Right ventricle myocardium inferior (tissue), 1 donor: ENCODE measurements around the gene ACAD9. TPM values are rescaled to one million over a fixed set of nuclear protein-coding genes. Genes with fewer than 3 reads are reported as not detected.
"Not testable (repeated sequence)": the region's sequence is repeated elsewhere in the genome, so short reads cannot be mapped to it uniquely, and the experiment has no call there.

Experiments
- ATAC-seq: fragments of 200-7000 bp; cut with Tn5 transposase; one replicate; pipeline ENCODE4 v1.9.1; 2020; ENCODE audit warnings: mild to moderate bottlenecking, moderate library complexity
- DNase-seq: peaks from one replicate; pipeline ENCODE4 v3.0.0; 2021; ENCODE audit errors: missing footprints
- intact Hi-C: fragments of 100-400 bp; cut with DNase I; formaldehyde crosslinking; loops from one replicate; pipeline ENCODE4 v1.11.0; 2022
- total RNA-seq: library from RNA; stranded (reverse); fragmentation: NEBNext Ultra II Directional; extraction: Animal tissue kit (Norgen Biotek cat#: 25700); gene quantifications from one replicate; pipeline ENCODE4 v1.2.1, GENCODE V29; 2021
- donor health status: DM: no; HTN: yes; CAD: no; lungs with severe emphysema.

Gene ACAD9
- total RNA-seq, 1 donor from 2014 or later: 42.0 TPM

GRCh38 chr3:128919988-128920387, 40.6 kb downstream of the ACAD9 start:
- DNase-seq (no peak), ATAC-seq (no peak)
- intact Hi-C loops: loop anchor here (5.0 kb wide), 1 partner anchor 43 kb away; the partner anchor contains the start of gene ACAD9

- intact Hi-C loops: no loop called here
- DNase-seq (no peak), ATAC-seq (no peak)
Observed at GRCh38 chr3:128922804-128923459, 43.5 kb downstream of the ACAD9 start.

- intact Hi-C loops: no loop called here
- ATAC-seq: no peak
- no peak for DNase-seq
Observed at GRCh38 chr3:128923576-128923975, 44.2 kb downstream of the ACAD9 start.

- ATAC-seq, DNase-seq, intact Hi-C loops: not testable (repeated sequence)
Observed at GRCh38 chr3:128923986-128924385, 44.6 kb downstream of the ACAD9 start.

- intact Hi-C loops: no loop called here
- ATAC-seq (no peak), DNase-seq (no peak)
Observed at GRCh38 chr3:128929364-128929763, 49.9 kb downstream of the ACAD9 start.

GRCh38 chr3:128931046-128931445, 51.6 kb downstream of the ACAD9 start:
- DNase-seq: no peak
- no peak for ATAC-seq
- intact Hi-C loops: no loop called here

- intact Hi-C loops: no loop called here
- DNase-seq (no peak), ATAC-seq (no peak)
Observed at GRCh38 chr3:128932516-128933212, 53.2 kb downstream of the ACAD9 start.

- DNase-seq (no peak), ATAC-seq (no peak)
- intact Hi-C loops: no loop called here
Observed at GRCh38 chr3:128933213-128933921, 53.9 kb downstream of the ACAD9 start.

- intact Hi-C loops: no loop called here
- ATAC-seq (no peak), DNase-seq (no peak)
Observed at GRCh38 chr3:128933922-128934253, 54.5 kb downstream of the ACAD9 start.

GRCh38 chr3:128935922-128936321, 56.5 kb downstream of the ACAD9 start:
- peak; percentile 46 for ATAC-seq
- intact Hi-C loops: no loop called here
- no peak for DNase-seq

GRCh38 chr3:128936341-128936740, 56.9 kb downstream of the ACAD9 start:
- intact Hi-C loops: no loop called here
- DNase-seq (no peak), ATAC-seq (no peak)

- ATAC-seq (no peak), DNase-seq (no peak)
- intact Hi-C loops: no loop called here
Observed at GRCh38 chr3:128940252-128940651, 60.8 kb downstream of the ACAD9 start.

- ATAC-seq: no peak
- intact Hi-C loops: no loop called here
Observed at GRCh38 chr3:128942161-128942952, 62.9 kb downstream of the ACAD9 start.

GRCh38 chr3:128945041-128945877, 65.8 kb downstream of the ACAD9 start:
- intact Hi-C loops: no loop called here
- DNase-seq (no peak), ATAC-seq (no peak)

More at GRCh38 chr3:128942161-128942952, 62.9 kb downstream of the ACAD9 start:
- DNase-seq: no peak

- ATAC-seq: no peak
- no peak for DNase-seq
- intact Hi-C loops: no loop called here
Observed at GRCh38 chr3:128945878-128946175, 66.4 kb downstream of the ACAD9 start.

- DNase-seq (no peak), ATAC-seq (no peak)
- intact Hi-C loops: no loop called here
Observed at GRCh38 chr3:128946411-128946810, 67.0 kb downstream of the ACAD9 start.

- ATAC-seq (no peak), DNase-seq (no peak)
- intact Hi-C loops: no loop called here
Observed at GRCh38 chr3:128949158-128949557, 69.7 kb downstream of the ACAD9 start.

GRCh38 chr3:128950223-128950938, 71.0 kb downstream of the ACAD9 start:
- intact Hi-C loops: no loop called here
- ATAC-seq: peak; percentile 74
- DNase-seq: no peak
